Esophagus muscularis mucosa (tissue), 4 donors: ENCODE data around the gene KRTAP9-4.

Source experiments
- EP300 ChIP-seq: sonication (generic); formaldehyde crosslinking; IDR thresholded peaks from one replicate; pipeline ENCODE4 v1.6.1; 2017; ENCODE audit warnings: antibody characterized with exemption
- POLR2A ChIP-seq: fragments of 450-650 bp; IDR thresholded peaks from one replicate; pipeline ENCODE4 v1.6.1; 2017; ENCODE audit warnings: antibody characterized with exemption, moderate library complexity, mild to moderate bottlenecking, low read depth
- TF ChIP-seq, protein P1 (sequence below), 3 experiments: fragments of 200-600 bp in 2 of 3; fragments of 450-650 bp in 1 of 3; sonication (generic) in 2 of 3; IDR thresholded peaks; one replicate each; pipeline ENCODE4 v1.5.1; 2017 to 2019; ENCODE audit warnings: antibody characterized with exemption in 3 of 3, mild to moderate bottlenecking in 2 of 3, moderate library complexity in 1 of 3

DNA sequence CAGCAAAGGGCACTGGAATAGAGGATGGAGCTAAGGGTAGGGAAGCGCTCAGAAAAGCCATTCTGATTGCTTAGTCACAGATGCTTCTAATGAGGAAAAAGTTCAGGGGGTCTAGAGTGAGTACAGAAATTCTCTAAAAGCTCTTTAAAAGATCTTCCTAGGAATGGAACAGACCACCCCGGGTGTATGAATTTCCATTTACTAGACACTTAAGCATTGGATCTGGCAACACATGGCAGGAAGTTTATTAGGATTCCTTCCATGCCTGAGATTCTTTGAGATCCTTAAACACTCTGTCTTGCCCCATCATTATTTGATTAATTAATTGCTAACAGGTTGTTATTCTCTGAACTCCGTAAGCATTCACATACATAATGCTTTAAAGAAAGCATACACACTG lies 34.6 kb downstream of the KRTAP9-4 start:
- TF ChIP-seq POLR2A, result no peak
- TF ChIP-seq, protein P1, sequence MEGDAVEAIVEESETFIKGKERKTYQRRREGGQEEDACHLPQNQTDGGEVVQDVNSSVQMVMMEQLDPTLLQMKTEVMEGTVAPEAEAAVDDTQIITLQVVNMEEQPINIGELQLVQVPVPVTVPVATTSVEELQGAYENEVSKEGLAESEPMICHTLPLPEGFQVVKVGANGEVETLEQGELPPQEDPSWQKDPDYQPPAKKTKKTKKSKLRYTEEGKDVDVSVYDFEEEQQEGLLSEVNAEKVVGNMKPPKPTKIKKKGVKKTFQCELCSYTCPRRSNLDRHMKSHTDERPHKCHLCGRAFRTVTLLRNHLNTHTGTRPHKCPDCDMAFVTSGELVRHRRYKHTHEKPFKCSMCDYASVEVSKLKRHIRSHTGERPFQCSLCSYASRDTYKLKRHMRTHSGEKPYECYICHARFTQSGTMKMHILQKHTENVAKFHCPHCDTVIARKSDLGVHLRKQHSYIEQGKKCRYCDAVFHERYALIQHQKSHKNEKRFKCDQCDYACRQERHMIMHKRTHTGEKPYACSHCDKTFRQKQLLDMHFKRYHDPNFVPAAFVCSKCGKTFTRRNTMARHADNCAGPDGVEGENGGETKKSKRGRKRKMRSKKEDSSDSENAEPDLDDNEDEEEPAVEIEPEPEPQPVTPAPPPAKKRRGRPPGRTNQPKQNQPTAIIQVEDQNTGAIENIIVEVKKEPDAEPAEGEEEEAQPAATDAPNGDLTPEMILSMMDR (IDR thresholded peaks at IDR 0.05), result no peak
- no peak for TF ChIP-seq EP300
